ENCODE measurements around the gene SHC1. TPM values are rescaled to one million over a fixed set of nuclear protein-coding genes. Genes with fewer than 3 reads are reported as not detected.

The SHC1 gene
- total RNA-seq, 1 experiment from 2014 or later: 107 TPM

GRCh38 chr1:154961207-154962155, 9.1 kb downstream of the SHC1 start, which contains the start of gene PYGO2:
TSS of gene PYGO2 (minus strand) at chr1:154961782. CDS start at chr1:154961576, 206 bp downstream.
- TF ChIP-seq CTCF (conservative IDR thresholded peaks at IDR 0.05; ENCODE audit: low read depth, low read length) (peak; percentile 78), EZH2phosphoT487 (IDR thresholded peaks at IDR 0.05; ENCODE audit: borderline replicate concordance, low read length) (no peak), EZH2 (IDR thresholded peaks at IDR 0.05; ENCODE audit: low read length, unreplicated experiment) (no peak)
- DNase-seq (peak; percentile 80), ATAC-seq (peak; percentile 82)
- H3K27me3 ChIP-seq (ENCODE audit: low read length): no peaks in the 10 kb centered on the region
- H3K36me3 ChIP-seq (ENCODE audit: low read depth, low read length): peaks cover 37% of the 10 kb centered on the region
- H3K27ac ChIP-seq (ENCODE audit: low read length): peak within 1 kb of the TSS; percentile 83
- intact Hi-C loops (cut with micrococcal nuclease): loop anchor here (1.0 to 2.0 kb wide), 3 partner anchors 12 to 55 kb away; no protein-coding TSS in a partner anchor
- peak within 1 kb of the TSS; percentile 71 for H3K4me3 ChIP-seq (ENCODE audit: low read length)
- CTCF ChIA-PET: interaction anchor here (0.6 to 1.7 kb wide), 5 partner anchors 32 to 313 kb away, joined by 3 to 8 read pairs (median 5); partner anchors contain the start of genes LENEP and ZBTB7B
- no peaks in the 10 kb centered on the region for H3K9me3 ChIP-seq (ENCODE audit: low read length)
- H2AFZ ChIP-seq (ENCODE audit: low read length): peak within 1 kb of the TSS; percentile 77
- POLR2A ChIA-PET (ENCODE audit: unreplicated experiment): interaction anchor here (0.5 to 1.0 kb wide), 3 partner anchors 11 to 19 kb away, joined by 4 to 5 read pairs (median 4); no protein-coding TSS in a partner anchor
- no TSS peak for BruUV-seq (replicated peaks)
- peaks cover 21% of the 10 kb centered on the region for H3K4me1 ChIP-seq (ENCODE audit: insufficient read depth, low read length)
- peaks cover 42% of the 10 kb centered on the region for H3K79me2 ChIP-seq (ENCODE audit: low read length)
- H4K20me1 ChIP-seq (ENCODE audit: low read length): no peaks in the 10 kb centered on the region
- peak within 1 kb of the TSS; percentile 88 for H3K4me2 ChIP-seq (ENCODE audit: low read length)
- H3K9me2 ChIP-seq (replicated peaks; ENCODE audit: low read length): no peaks in the 10 kb centered on the region
- H3K9ac ChIP-seq (ENCODE audit: low read length): peak within 1 kb of the TSS; percentile 96
- H3F3A ChIP-seq (ENCODE audit: low read length, unreplicated experiment): no peaks in the 10 kb centered on the region

- BruUV-seq (replicated peaks): TSS peak; percentile 48
- intact Hi-C loops (cut with micrococcal nuclease): loop anchor here (1.0 to 2.0 kb wide), 3 partner anchors 13 to 56 kb away; no protein-coding TSS in a partner anchor
- peak overlapping the region; percentile 88 for H3K4me2 ChIP-seq (ENCODE audit: low read length)
- TF ChIP-seq EZH2phosphoT487 (IDR thresholded peaks at IDR 0.05; ENCODE audit: borderline replicate concordance, low read length) (no peak), CTCF (conservative IDR thresholded peaks at IDR 0.05; ENCODE audit: low read depth, low read length) (no peak), EZH2 (IDR thresholded peaks at IDR 0.05; ENCODE audit: low read length, unreplicated experiment) (no peak)
- peak overlapping the region; percentile 83; the same call in 1 of the 2 replicates for H3K27ac ChIP-seq (ENCODE audit: low read length)
- peaks cover 29% of the 10 kb centered on the region; the same call in 1 of the 2 replicates for H3K36me3 ChIP-seq (ENCODE audit: low read depth, low read length)
- peak overlapping the region; percentile 77; the same call in 1 of the 2 replicates for H2AFZ ChIP-seq (ENCODE audit: low read length)
- ChIA-PET POLR2A (ENCODE audit: unreplicated experiment) (interaction anchor here (1.0 kb wide), 2 partner anchors 12 to 13 kb away, joined by 4 read pairs; no protein-coding TSS in a partner anchor), CTCF (interaction anchor here (1.0 to 1.7 kb wide), 4 partner anchors 33 to 44 kb away, joined by 3 to 8 read pairs (median 6); partner anchors contain the start of genes LENEP and ZBTB7B)
- peak overlapping the region; percentile 96 for H3K9ac ChIP-seq (ENCODE audit: low read length)
- DNase-seq (no peak), ATAC-seq (no peak)
- H3K9me3 ChIP-seq (ENCODE audit: low read length): no peaks in the 10 kb centered on the region
- H4K20me1 ChIP-seq (ENCODE audit: low read length): no peaks in the 10 kb centered on the region
- H3K27me3 ChIP-seq (ENCODE audit: low read length): no peaks in the 10 kb centered on the region
- no peaks in the 10 kb centered on the region for H3F3A ChIP-seq (ENCODE audit: low read length, unreplicated experiment)
- H3K79me2 ChIP-seq (ENCODE audit: low read length): peaks cover 42% of the 10 kb centered on the region
- peak overlapping the region; percentile 71 for H3K4me3 ChIP-seq (ENCODE audit: low read length)
- peaks cover 25% of the 10 kb centered on the region for H3K4me1 ChIP-seq (ENCODE audit: insufficient read depth, low read length)
- no peaks in the 10 kb centered on the region for H3K9me2 ChIP-seq (replicated peaks; ENCODE audit: low read length)
Observed at GRCh38 chr1:154960446-154961136, 10.0 kb downstream of the SHC1 start.
